RWPE2 (cell line): ENCODE results near the gene COL2A1.

Experiments used
- ATAC-seq: fragments of 200-7000 bp; cut with Tn5 transposase; 3 replicates; pipeline ENCODE4 v1.9.1; 2021; ENCODE audit warnings: low read depth
- DNase-seq: peaks from one replicate; pipeline ENCODE4 v3.0.0-alpha.2; 2020; ENCODE audit warnings: low spot score
- H3K27ac ChIP-seq: fragments of 450-650 bp; 2 replicates; pipeline ENCODE4 v1.5.1; 2017; ENCODE audit warnings: mild to moderate bottlenecking; ENCODE audit not compliant: poor library complexity, severe bottlenecking
- H3K27me3 ChIP-seq: fragments of 250-450 bp; sonication (Bioruptor Pico); 2 replicates; pipeline ENCODE4 v1.5.1; 2021; ENCODE audit warnings: mild to moderate bottlenecking, moderate library complexity; ENCODE audit not compliant: insufficient read depth, poor library complexity, severe bottlenecking
- H3K36me3 ChIP-seq: fragments of 250-450 bp; sonication (Bioruptor Pico); 2 replicates; pipeline ENCODE4 v1.5.1; 2020; ENCODE audit warnings: low read depth, mild to moderate bottlenecking, moderate library complexity
- H3K4me1 ChIP-seq: fragments of 250-450 bp; sonication (Bioruptor Pico); 2 replicates; pipeline ENCODE4 v1.5.1; 2021; ENCODE audit warnings: mild to moderate bottlenecking, moderate library complexity; ENCODE audit not compliant: insufficient read depth, poor library complexity, severe bottlenecking
- H3K4me3 ChIP-seq: fragments of 250-450 bp; sonication (Bioruptor Pico); 2 replicates; pipeline ENCODE4 v1.5.1; 2021; ENCODE audit warnings: mild to moderate bottlenecking, moderate library complexity; ENCODE audit not compliant: severe bottlenecking
- H3K9me3 ChIP-seq: fragments of 250-450 bp; sonication (Bioruptor Pico); 2 replicates; pipeline ENCODE4 v1.5.1; 2021; ENCODE audit warnings: mild to moderate bottlenecking, moderate library complexity; ENCODE audit not compliant: severe bottlenecking
- TF ChIP-seq, protein P1 (sequence below): fragments of 450-650 bp; IDR thresholded peaks from one replicate; pipeline ENCODE4 v1.5.1; 2017; ENCODE audit warnings: mild to moderate bottlenecking, moderate library complexity; ENCODE audit not compliant: poor library complexity, severe bottlenecking

The COL2A1 gene

DNA sequence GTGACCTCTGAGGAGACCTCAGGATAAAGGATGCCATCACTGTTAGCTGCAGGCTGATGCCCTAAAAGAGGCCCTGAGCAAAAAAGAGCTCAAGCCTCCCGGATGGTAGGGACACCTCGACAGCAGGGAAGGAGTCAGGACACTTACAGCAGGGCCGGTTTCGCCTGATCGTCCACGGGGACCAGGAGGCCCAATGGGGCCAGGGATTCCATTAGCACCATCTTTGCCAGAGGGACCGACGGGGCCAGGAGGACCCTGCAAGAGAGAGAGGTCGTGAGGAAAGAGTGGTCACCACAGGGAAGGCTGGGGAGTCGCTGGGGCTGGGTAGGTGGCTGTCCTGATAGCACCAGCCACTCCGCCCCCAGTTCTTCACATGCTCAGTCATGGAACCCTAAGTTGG, 28.5 kb downstream of the COL2A1 start:
- Histone ChIP-seq H3K27me3 (no peaks in the 10 kb centered on the region), H3K36me3 (no peaks in the 10 kb centered on the region), H3K4me3 (no peak overlapping the region), H3K4me1 (peaks cover 3% of the 10 kb centered on the region), H3K9me3 (no peaks in the 10 kb centered on the region), H3K27ac (no peak overlapping the region)
- ATAC-seq: no peak
- DNase-seq: no peak
- TF ChIP-seq, protein P1, sequence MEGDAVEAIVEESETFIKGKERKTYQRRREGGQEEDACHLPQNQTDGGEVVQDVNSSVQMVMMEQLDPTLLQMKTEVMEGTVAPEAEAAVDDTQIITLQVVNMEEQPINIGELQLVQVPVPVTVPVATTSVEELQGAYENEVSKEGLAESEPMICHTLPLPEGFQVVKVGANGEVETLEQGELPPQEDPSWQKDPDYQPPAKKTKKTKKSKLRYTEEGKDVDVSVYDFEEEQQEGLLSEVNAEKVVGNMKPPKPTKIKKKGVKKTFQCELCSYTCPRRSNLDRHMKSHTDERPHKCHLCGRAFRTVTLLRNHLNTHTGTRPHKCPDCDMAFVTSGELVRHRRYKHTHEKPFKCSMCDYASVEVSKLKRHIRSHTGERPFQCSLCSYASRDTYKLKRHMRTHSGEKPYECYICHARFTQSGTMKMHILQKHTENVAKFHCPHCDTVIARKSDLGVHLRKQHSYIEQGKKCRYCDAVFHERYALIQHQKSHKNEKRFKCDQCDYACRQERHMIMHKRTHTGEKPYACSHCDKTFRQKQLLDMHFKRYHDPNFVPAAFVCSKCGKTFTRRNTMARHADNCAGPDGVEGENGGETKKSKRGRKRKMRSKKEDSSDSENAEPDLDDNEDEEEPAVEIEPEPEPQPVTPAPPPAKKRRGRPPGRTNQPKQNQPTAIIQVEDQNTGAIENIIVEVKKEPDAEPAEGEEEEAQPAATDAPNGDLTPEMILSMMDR: no peak

DNA sequence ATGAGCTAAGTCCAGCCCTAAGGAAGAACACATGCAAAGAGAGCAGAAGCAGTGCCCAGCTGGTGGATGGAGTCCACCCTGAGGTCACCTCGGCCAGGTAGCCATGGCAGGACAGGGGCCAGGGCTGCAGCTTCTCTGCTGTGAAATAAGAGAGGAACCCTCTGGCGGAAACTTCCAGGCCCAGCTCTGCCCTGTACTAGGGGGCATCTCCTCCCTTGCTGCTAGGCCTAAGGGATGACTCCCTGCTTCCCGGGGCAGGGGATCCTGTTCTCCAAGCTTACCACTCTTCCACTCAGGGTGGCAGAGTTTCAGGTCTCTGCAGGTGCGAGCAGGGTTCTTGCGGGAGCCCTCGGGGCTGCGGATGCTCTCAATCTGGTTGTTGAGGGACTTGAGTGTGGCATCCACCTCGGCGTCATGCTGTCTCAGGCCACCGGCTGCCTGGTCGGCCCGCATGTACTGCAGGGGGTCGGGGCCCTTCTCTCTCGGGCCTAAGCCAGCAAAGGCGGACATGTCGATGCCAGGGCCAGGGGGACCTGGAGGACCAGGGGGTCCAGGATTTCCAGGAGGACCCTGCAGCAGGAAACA, 29.1 kb downstream of the COL2A1 start:
- no peak overlapping the region for H3K4me3 ChIP-seq
- H3K27me3 ChIP-seq: no peaks in the 10 kb centered on the region
- TF ChIP-seq, protein P1: no peak
- no peaks in the 10 kb centered on the region for H3K9me3 ChIP-seq
- ATAC-seq (no peak), DNase-seq (no peak)
- H3K27ac ChIP-seq: no peak overlapping the region
- H3K36me3 ChIP-seq: no peaks in the 10 kb centered on the region
- H3K4me1 ChIP-seq: peaks cover 3% of the 10 kb centered on the region

DNA sequence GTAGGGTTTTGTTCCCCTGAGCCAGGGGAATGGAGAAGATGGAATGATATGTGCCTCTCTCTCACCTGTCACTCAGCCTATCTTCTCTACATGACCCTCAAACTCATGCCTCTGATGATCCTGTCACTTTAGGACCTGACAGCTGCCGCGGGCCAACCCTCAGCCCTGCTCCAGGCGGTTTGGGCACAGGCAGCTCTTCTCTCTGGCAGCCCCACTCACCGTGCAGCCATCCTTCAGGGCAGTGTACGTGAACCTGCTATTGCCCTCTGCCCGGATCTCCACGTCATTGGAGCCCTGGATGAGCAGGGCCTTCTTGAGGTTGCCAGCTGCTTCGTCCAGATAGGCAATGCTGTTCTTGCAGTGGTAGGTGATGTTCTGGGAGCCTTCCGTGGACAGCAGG, 30.4 kb downstream of the COL2A1 start:
- Histone ChIP-seq H3K9me3 (no peaks in the 10 kb centered on the region), H3K4me1 (peaks cover 3% of the 10 kb centered on the region), H3K36me3 (no peaks in the 10 kb centered on the region), H3K4me3 (no peak overlapping the region), H3K27me3 (no peaks in the 10 kb centered on the region), H3K27ac (no peak overlapping the region)
- TF ChIP-seq, protein P1: no peak
- no peak for ATAC-seq
- DNase-seq: no peak

DNA sequence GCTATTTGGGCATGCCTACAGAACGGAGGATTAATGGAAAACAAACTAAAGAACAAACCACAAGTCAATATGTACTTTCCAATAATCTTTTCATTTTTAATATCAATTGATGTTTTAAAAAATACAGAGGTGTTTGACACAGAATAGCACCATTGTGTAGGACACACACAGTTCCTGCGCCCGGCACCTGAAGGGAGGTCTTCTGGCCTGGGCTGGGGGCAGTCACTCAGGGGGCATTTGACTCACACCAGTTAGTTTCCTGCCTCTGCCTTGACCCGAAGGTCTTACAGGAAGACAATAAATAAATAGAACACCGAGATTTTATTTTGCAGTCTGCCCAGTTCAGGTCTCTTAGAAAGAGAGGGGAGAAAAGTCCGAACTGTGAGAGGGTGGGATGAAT, 31.4 kb downstream of the COL2A1 start:
- Histone ChIP-seq H3K27me3 (no peaks in the 10 kb centered on the region), H3K27ac (no peak overlapping the region), H3K4me1 (peaks cover 3% of the 10 kb centered on the region), H3K36me3 (no peaks in the 10 kb centered on the region), H3K4me3 (no peak overlapping the region), H3K9me3 (no peaks in the 10 kb centered on the region)
- DNase-seq: no peak
- ATAC-seq: no peak
- TF ChIP-seq, protein P1: no peak

DNA sequence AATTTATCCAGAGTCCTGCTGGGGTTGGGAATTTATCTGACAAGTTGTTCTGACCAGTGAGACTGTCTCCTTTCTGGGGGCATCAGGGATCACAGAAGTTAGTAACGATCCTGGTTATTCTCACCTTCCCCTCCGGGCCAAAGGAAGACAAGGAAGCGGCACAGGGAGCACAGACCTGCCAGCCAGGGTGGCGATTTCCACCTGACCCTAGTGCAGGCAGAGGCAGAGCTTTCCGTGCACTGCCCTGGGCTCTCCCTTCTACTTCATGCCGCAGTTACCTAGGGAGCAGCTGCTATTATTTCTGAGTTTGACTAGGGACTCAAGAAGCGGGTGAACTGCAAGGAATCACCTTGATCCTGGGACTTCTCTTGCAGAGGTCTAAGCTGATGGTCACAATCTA, 33.4 kb downstream of the COL2A1 start:
- DNase-seq (no peak), ATAC-seq (no peak)
- no peak overlapping the region for H3K4me3 ChIP-seq
- H3K27me3 ChIP-seq: no peaks in the 10 kb centered on the region
- TF ChIP-seq, protein P1: no peak
- H3K9me3 ChIP-seq: no peaks in the 10 kb centered on the region
- H3K27ac ChIP-seq: no peak overlapping the region
- H3K4me1 ChIP-seq: no peaks in the 10 kb centered on the region
- H3K36me3 ChIP-seq: peaks cover 14% of the 10 kb centered on the region
